CD4-positive, alpha-beta T cell treated with Interleukin-10 for 1 hour (primary cell): ENCODE measurements around the gene SPATA32.
"Not testable (repeated sequence)": the region's sequence is repeated elsewhere in the genome, so short reads cannot be mapped to it uniquely, and the experiment has no call there.

Experiments
- DNase-seq: peaks from one replicate; pipeline ENCODE4 v3.0.0-alpha.2; 2020

Gene SPATA32

GRCh38 chr17:45261577-45262515 is at the start of gene SPATA32:
SPATA32 (minus strand) TSS chr17:45262094; CDS start chr17:45262016, 78 bp downstream.
- peak; percentile 64 for DNase-seq

GRCh38 chr17:45311401-45311759 is 49.5 kb upstream of the SPATA32 start:
- no peak for DNase-seq

- no peak for DNase-seq
Observed at GRCh38 chr17:45310380-45311324, 48.8 kb upstream of the SPATA32 start.

GRCh38 chr17:45309400-45309799 is 47.5 kb upstream of the SPATA32 start:
- DNase-seq, result no peak

- DNase-seq, result no peak
Observed at GRCh38 chr17:45308840-45309239, 46.9 kb upstream of the SPATA32 start.

- DNase-seq, result no peak
Observed at GRCh38 chr17:45308016-45308365, 46.1 kb upstream of the SPATA32 start.

- peak; percentile 41 for DNase-seq
Observed at GRCh38 chr17:45307290-45308015, 45.6 kb upstream of the SPATA32 start.

- DNase-seq, result no peak
Observed at GRCh38 chr17:45306623-45307022, 44.7 kb upstream of the SPATA32 start.

GRCh38 chr17:45306094-45306493 is 44.2 kb upstream of the SPATA32 start:
- DNase-seq, result no peak

GRCh38 chr17:45305530-45306087 is 43.7 kb upstream of the SPATA32 start:
- no peak for DNase-seq

- DNase-seq, result no peak
Observed at GRCh38 chr17:45302649-45303173, 40.8 kb upstream of the SPATA32 start.

GRCh38 chr17:45302220-45302619 is 40.3 kb upstream of the SPATA32 start:
- DNase-seq, result not testable (repeated sequence)

- no peak for DNase-seq
Observed at GRCh38 chr17:45301674-45302073, 39.8 kb upstream of the SPATA32 start.

GRCh38 chr17:45300060-45300751 is 38.3 kb upstream of the SPATA32 start:
- no peak for DNase-seq

- no peak for DNase-seq
Observed at GRCh38 chr17:45299361-45299760, 37.5 kb upstream of the SPATA32 start.

GRCh38 chr17:45298546-45299285 is 36.8 kb upstream of the SPATA32 start:
- no peak for DNase-seq

GRCh38 chr17:45296833-45297124 is 34.9 kb upstream of the SPATA32 start:
- no peak for DNase-seq

- DNase-seq, result no peak
Observed at GRCh38 chr17:45296003-45296832, 34.3 kb upstream of the SPATA32 start.

- no peak for DNase-seq
Observed at GRCh38 chr17:45294506-45294905, 32.6 kb upstream of the SPATA32 start.
